NCI-H187 (cell line): ENCODE data around the gene GOLGA2.
"Not testable (repeated sequence)": the region's sequence is repeated elsewhere in the genome, so short reads cannot be mapped to it uniquely, and the experiment has no call there.

Source experiments
- DNase-seq, 2 experiments: peaks; one replicate each; lab custom pipeline; 2025; lab: John Stamatoyannopoulos, UW

GOLGA2 gene

DNA sequence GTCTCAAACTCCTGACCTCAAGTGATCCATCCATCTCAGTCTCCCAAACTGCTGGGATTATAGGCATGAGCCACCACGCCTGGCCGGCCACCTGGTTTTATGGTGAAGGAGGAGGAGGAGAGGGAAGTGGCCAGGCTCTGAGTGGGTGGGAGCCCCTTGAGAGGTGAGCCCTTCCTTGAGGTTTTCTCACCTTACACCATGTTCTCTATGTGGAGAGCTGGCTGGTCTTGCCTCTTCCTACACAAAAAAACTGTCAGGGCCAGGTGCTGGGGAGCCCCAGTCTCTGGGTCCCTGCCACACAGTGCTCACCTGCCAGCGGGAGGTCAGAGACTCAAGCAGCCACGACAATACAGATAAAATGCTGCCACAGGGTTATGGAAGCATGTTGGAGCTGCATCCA is 18.3 kb upstream of the GOLGA2 start:
- DNase-seq = no peak

DNA sequence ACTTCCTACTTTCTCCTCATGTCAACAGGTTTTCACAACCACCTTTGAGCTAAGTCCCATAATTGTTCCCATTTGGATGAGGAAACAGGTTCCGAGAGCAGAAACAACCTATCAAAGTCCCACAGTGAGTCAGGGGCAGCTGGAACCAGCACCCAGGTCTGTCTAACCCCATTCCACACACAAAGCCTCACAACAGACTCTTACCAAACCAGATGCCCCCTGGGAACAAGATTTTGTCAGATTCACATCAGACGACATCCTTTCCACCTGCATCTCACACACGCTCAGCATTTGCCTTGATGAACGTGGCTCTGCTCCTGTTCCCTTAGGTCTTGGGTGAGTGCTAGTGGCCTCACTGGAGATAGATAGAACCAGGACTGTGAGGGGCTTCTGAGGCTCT is 17.3 kb upstream of the GOLGA2 start:
- no peak for DNase-seq

DNA sequence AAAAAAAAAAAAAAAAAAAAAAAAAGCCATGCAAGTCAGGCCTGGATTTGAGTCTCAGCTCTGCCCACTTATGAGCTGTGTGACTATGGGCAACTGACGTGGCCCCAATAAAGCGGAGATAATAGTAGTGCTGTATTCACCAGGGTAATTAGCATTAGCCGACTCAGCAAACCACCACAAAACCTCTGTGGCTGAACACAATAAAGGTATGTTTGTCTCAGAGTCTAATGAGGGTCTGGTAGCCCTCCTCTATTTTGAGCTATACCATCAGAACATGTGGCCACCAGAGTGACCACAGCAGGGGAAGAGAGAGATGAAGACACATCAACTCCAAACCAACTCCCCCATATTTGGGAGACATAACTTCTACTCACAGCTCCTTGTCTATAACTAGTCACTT is 16.2 kb upstream of the GOLGA2 start:
- no peak for DNase-seq

DNA sequence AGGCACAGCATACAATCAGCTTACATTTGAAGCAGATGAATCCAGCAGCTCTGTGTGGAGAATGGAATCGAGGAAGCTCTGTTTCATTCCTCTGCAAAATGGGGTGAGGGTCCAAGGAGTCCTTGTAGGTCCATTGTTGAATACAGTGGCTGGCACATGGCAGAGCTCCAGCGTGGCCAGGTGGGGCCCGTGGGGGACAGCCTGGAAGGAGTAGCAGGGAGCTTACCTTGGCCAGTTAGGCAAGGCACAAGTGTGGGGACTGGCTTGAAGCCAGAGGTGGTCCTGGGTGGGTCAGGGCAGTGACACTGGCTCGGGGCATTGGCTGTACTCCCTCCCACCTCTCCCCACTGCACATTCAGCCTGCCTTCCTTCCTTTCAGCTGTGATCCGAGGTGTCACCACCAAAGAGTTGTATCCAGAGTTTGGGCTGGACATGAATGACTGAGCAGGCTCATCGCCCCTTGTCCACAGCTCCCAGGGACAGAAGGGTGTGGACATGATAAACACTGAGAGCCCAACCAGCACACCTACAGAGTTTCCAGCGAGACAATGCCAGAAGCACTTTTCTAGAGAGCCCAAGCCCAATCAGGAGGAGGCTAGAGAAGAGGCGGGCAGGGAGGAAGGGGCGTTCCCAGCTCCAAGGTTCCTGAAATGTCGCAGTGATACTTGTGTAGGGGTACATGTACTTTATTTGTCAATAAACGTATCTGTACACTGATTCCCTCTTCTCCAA is 12.6 kb upstream of the GOLGA2 start:
- no peak for DNase-seq

DNA sequence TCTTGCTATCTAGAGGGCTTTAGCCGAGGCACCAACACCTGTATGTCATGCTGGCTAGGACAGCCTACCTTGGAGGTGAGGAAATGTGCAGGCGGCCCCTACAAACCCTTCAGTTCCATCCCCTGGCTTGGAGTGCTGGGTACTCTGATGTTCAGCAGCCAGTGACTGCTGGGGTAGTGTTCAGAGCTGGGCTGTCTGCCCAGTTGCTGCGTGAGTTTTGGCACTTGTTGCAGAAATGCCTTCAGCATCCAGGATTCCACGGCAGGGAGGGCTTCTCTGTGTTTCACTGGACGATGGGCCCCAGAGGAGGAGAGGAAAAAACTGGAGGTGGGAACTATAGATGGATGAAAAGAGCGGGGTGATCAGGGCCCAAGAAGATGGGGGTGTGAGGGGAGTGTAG is 10.6 kb upstream of the GOLGA2 start:
- DNase-seq = no peak

DNA sequence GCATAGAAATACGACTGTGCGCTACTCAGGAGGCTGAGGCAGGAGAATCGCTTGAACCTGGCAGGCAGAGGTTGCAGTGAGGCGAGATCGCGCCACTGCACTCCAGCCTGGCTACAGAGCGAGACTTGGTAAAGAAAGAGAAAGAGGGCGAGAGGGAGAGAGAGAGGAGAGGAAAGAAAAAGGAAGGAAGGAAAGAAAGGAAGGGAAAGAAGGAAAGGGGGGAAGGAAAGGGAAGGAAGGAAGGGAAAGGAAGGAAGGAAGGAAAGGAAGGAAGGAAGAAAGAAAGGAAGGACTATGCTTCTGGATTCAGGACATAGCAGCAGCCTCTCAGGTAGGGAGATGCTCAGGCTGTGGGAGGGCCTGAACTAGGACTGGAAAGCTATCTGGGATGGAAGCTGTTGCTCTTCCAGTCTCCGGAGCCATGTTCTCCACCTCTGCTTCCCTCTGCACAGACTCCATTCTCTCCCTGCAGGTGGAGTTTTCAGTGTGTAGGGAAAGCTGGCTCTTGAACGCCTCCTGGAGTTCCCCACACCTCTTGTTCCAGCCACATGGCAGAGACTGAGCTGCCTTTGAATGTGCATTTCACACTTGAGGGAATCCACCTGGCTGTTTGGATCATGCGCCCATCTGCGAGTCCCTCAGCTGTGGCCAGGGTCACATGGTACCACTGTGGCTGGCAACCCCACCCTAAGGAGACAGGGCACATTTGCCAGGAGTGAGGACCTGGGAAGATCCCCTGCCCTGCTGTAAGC is 9.4 kb upstream of the GOLGA2 start:
- no peak for DNase-seq

DNA sequence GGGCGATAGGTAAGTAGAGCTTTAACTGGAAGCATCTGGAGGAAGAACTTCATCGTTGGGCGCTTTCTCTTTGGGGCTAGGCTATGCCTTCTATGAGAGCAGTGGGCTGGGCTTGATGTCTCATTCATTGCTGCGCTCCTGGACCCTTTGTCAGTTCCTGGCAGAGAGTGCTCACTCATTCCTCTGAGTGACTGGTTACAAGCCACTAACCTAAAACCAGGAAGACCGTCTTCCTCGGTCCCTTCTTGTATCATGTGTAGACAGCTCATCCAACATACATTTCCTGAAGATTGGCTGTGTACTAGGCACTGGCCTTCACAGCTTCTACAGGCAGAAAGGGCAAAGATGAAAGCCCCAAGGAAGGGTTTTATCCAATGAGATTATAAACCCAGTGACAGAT is 6.7 kb upstream of the GOLGA2 start:
- DNase-seq = no peak

DNA sequence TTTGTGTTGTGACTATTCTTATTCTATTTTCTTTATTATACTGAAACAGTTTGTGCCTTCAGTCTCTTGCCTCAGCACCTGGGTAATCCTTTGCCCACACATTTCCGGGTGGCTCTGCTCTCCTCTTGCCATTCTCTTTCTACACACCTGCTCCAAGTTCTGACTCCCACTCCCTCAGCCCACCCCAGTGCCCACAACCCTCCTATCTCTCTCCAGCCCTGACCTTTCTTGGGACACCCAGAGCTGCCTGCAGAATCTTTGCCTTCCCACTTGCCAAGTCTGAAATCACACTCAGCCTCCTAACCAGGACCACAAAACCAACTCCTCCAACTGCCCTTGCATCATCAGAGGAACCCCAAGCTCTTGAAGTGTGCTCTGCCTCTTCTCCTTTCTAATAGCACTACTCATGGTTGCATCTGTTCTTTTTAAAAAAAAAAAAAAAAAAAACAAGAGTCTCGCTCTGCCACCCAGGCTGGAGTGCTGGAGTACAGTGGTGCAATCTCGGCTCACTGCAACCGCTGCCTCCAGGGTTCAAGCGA is 4.3 kb upstream of the GOLGA2 start:
- no peak for DNase-seq

DNA sequence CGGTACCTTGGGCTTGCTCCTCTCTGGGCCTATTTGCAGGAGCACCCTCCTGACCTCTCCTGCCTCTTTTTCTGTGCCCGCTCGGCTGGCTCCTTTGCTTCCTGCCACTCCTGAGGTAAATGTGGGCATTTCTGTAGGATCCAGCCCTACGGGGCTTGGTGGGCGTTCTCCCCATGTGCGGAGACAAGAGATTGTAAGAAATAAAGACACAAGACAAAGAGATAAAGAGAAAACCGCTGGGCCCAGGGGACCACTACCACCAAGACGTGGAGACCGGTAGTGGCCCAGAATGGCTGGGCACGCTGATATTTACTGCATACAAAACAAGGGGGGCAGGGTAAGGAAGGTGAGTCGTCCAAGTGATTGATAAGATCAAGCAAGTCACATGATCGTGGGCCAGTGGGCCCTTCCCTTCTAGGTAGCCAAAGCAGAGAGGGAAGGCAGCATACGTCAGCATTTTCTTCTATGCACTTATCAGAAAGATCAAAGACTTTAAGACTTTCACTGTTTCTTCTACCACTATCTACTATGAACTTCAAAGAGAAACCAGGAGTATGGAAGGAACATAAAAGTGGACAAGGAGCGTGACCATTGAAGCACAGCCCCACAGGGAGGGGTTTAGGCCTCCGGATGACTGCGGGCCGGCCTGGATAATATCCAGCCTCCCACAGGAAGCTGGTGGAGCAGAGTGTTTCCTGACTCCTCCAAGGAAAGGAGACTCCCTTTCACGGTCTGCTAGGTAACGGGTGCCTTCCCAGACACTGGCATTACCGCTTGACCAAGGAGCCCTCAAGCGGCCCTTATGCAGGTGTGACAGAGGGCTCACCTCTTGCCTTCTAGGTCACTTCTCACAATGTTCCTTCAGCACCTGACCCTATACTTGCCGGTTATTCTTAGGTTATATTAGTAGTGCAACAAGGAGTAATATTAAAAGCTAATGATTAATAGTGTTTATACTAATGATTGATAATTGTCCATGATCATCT is 3.6 kb upstream of the GOLGA2 start:
- not testable (repeated sequence) for DNase-seq

DNA sequence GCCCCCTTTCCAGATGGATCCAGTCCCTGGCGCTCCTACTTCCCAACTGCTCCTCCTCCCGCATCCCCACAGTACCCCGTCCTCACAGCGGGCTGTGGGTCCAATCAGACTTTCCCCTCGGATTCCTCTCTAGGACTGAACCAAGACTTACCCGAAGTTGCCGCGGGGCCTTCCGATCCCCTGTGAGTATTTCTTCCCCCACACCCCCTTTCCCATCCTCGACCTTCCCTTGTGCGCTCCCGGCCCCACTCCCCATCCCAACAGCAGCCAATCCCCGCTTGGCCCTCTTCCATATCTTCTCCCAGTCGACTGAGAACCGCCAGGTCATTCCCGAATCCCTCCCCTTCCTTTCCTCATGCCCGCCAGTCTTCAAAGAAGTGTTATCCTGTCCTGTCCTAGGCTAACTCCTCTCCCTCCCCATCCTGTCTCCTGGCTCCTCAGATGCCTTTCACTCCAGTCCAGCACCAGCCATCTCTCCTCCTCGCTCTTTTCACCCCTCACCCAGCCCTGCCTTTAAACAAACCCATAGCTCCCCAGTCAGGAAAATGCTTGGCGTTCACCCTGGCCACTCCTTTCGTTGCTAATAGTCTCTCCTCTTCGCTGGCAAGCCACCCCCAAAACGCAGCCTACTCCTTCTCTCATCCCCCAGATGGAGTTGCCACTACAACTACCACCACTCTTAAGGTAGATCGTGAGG is 915 bp upstream of the GOLGA2 start:
- no peak for DNase-seq

DNA sequence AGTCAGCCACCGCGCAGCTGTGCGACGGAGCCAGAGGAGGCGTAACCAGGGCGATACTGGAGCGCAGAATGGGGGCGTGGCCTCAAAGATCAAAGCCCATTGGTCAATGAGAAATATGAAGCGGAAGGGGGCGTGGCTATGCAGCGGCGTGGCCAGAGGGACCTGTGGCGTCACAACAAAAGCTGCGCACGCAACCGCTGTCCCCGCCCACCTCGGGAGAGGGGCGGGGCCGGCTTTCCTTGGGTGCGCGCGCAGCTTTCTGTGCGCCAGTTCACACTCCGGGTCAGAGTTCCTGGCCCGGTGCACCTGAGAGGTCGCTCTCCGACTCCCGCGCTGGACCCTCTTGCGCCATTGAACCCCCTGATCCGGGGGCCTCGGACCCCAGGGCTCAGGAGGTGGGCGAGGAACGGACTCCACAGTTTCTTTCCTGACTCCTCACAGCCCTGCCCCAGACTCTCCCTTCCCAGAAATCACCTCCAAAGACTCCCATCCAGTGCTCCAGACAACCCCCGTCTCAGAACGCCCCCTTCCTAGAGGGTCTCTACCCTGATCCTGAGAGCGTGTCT is 284 bp upstream of the GOLGA2 start, which contains the start of gene SWI5:
TSS of gene SWI5 (plus strand) at position 269 of the 566 bp plus-strand sequence.
- peak; percentile 94 to 95 for DNase-seq

DNA sequence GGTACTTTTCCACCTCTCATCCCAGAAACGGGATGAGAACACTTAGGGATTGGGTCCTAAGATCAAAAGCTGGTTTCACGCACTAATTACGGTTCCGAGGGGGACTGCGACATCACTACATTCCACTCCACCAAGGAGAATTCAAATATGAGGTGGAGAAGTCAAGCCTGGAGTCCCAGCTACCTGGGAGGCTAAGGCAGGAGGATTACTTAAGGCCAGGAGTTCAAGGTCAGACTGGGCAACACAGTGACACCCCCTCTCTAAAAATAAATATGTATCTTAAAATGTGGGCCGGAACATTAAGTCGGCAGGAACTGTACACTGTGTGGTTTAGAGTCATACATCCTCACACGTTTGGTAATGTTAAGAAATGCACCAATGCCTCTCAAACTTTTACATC is 1.6 kb downstream of the GOLGA2 start:
- DNase-seq = no peak

DNA sequence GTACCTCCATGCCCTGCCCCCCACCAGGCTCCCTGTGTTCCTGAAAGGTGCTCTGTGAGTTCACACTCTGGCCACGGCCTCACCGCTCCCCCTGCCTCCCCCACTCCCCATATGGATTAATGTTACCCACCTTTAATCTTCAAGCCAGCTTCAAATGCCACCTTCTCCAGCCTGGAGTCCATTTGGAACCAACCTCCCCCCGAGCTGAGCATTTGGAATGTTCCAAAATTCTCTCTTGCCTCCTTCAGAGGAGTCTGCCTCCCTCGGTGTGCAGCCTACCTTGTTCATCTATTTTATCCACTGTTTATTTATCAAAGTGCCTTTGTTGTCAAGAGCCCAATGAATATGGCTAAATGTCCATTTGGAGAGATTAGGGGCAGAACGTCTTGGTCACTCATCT is 4.3 kb downstream of the GOLGA2 start:
- no peak for DNase-seq

DNA sequence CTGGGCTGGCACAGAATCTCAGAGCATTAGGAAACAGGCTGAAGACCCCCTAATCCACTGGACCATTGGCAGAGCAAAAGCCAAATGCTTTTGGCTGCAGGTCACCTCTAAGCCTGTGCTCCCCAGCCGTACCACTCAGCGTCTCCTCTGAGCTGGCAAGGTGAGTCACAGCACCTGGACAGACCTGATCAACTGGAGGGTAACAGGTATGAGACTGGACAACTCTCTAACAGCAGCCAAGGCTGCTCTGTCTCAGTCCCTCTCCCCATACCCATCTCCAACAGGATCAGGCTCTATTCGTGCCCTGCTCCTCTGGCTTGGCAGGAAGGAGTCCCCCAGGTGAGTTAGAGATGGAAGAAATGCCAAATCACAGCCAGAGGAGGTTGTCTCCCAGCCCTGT is 4.7 kb downstream of the GOLGA2 start:
- no peak for DNase-seq

DNA sequence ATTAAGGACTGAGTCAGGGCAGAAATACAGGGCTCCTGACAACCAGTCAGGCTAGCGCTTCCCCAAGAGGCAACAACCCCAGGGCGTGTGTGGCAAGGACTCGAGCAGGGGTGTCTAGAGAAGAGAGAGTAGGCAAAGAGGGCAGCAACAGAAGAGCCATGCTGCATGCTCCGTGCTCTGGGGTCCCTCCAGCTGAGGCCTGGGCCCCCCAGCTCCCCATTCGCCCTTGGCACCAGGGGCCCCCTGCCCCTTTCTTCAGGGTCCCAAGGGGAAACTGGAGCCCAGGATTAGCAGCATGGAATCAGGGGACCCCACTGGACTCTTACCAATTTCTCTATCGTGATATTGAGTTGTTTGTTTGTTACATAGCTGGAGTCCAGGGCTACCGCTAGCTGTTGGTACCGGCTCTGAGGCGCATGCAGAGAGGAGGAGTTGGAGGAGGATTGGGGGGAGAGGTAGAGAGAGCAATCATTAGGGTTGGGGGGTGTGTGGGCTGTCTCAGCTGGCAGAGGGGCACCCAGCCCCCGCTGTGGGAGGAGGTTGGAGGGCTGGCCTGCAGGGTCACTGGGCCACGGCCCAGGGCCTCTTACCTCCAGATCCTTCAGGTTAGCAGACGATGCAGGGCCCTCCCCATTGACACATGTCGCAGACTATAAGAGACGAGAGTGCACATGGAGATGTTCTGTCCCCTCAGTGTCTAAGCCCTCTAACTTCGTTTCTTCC is 8.8 kb downstream of the GOLGA2 start:
- no peak for DNase-seq

DNA sequence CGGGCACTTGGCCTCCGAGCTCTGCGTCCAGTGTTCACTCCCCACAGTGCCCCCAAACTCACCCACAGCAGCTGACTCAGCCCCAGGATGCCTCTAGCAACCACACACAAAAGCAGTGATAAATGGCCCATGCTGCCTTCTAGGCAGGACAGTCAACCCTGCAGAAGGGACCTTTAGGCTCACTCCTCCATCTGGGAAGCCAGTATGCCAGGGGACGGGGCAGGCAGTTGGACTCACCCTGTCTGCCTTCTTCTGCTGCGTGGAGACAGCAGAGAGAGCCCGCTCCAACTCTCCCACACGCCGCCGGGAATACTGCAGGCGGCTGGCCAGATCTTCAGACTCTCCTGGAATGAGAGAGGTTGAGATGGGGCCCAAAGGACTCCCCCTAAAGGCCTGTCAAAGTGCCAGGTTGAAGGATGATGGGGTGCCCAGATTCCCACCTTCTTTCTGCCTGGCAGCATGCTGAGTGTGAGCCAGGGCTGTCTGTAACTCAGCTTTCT is 10.4 kb downstream of the GOLGA2 start:
- no peak for DNase-seq

DNA sequence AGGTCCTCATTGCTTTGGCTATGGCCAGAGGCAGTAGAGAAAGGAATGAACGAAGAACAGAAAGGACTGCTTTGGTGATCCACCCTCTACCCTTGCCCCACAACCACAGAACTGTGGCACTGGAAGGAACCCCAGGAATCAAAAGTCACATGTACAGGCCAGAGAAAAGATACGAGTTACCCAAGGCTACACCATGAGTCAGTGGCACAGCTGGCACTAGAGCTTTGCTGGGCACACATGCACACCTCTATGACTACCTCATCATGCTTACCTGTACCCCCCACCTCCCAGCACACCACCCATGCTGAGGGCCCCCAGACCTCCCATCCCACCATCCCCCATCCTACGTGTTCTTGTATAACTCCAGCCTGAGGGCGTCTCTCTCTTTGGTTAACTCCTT is 13.1 kb downstream of the GOLGA2 start:
- DNase-seq = no peak

DNA sequence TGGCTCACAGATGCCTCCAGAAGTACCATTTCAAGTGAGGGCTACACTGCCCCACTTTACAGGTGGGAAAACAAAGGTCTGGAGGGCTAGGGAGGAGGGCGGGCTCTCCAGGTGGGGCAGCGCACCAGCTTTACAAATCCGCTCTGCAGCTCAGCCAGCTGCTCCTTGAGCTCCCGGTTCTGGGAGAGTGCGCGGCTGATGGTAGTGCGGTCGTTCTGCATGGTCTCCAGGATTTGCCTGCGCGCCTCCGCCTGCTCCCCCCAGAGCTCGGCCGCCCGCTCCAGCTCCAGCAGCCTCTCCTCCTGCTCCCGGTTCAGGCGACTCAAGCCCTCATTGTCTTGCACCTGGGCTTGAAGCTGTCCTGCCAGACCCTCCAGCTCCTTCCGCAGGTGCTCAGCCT is 15.5 kb downstream of the GOLGA2 start:
- DNase-seq = no peak

DNA sequence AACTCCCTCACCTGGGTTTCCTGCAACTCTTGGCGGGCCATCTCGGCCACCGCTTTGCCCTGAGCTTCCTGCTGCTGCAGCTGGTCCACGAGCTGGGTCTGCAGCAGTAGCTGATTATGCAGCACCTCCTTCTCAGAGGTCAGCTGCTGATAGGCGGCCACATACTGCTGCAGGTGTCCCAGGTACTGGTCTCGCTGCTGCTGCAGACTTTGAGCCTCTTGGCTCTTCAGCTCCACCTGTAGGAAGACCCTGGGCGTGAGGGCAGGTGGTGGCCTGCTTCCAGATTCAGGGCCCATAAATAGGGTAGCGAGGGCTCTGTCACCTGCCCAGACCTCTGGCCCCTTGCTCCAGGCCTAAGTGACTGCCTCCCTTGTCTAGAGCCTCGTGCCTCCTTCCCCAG is 16.7 kb downstream of the GOLGA2 start:
- no peak for DNase-seq

DNA sequence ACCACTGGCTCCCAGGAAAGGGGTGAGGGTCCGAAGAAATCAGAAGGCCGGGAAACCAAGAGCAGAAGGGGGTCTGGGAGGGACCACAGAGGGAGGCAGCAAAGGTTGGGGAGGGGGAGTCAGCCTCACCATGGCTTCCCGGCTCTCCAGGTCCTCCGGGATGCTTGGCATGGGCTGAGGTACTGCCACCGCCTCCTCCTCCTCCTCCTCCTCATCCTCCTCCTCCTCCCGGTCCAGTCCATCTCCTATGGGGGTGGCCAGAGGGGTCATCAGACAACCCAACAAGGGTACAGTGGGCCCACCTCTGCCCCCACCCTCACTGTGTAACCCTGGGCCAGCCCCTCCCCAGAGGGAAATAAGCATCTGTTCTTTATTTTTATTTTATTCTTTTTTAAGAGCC is 17.5 kb downstream of the GOLGA2 start:
- no peak for DNase-seq
